ENCODE results near the gene PHLPP1. TPM values are rescaled to one million over a fixed set of nuclear protein-coding genes. Genes with fewer than 3 reads are reported as not detected.

PHLPP1 gene
- total RNA-seq, 1 experiment from 2014 or later: 39.9 TPM

GRCh38 chr18:62900132-62900883 lies 185.0 kb downstream of the PHLPP1 start:
- no peaks in the 10 kb centered on the region for H3K27me3 Mint-ChIP-seq (ENCODE audit: low read depth)
- no peaks in the 10 kb centered on the region for H3K79me2 ChIP-seq (ENCODE audit: insufficient read depth, low read length)
- H3K14ac ChIP-seq (ENCODE audit: insufficient read depth, low read length): no peak overlapping the region
- no peak overlapping the region for H2BK15ac ChIP-seq (ENCODE audit: low read depth, low read length)
- no peak overlapping the region for H2AFZ ChIP-seq (ENCODE audit: low read length)
- H4K5ac ChIP-seq (ENCODE audit: insufficient read length, low read depth, low read length): no peak overlapping the region
- H3K36me3 Mint-ChIP-seq (ENCODE audit: insufficient read depth in 1 of 3, low read depth in 3 of 3): peaks cover 52 to 60% (median 57%) of the 10 kb centered on the region in 3 experiments
- H3K23ac ChIP-seq (ENCODE audit: insufficient read length, low read depth, low read length): no peak overlapping the region
- H3T11ph ChIP-seq (ENCODE audit: low read length): no peak overlapping the region
- H3K23me2 ChIP-seq (ENCODE audit: insufficient read length, low read depth, low read length, poor library complexity, severe bottlenecking): no peaks in the 10 kb centered on the region
- no peak overlapping the region for H3K4ac ChIP-seq (ENCODE audit: low read depth, low read length)
- no peak overlapping the region for H2AK5ac ChIP-seq (ENCODE audit: insufficient read length, low read length)
- no peak overlapping the region for H3K4me3 Mint-ChIP-seq
- no peak overlapping the region for H2BK5ac ChIP-seq (ENCODE audit: insufficient read length, low read length)
- no peaks in the 10 kb centered on the region for H3K9me3 ChIP-seq (ENCODE audit: control insufficient read depth, low read depth, low read length)
- no peaks in the 10 kb centered on the region for H3K9me3 Mint-ChIP-seq
- no peak overlapping the region for H3K27ac ChIP-seq (ENCODE audit: insufficient read length, low read depth, low read length)
- no CpG with 5 or more reads among the region's 7 CpGs for WGBS (ENCODE audit: extremely low coverage, insufficient read length, low lambda C conversion rate)
- no peak overlapping the region for H2BK12ac ChIP-seq (ENCODE audit: insufficient read length, low read depth, low read length)
- H4K8ac ChIP-seq (replicated peaks; ENCODE audit: insufficient read length, low read depth, low read length): no peak overlapping the region
- H3K9ac ChIP-seq (ENCODE audit: extremely low read depth, insufficient read length, low read length): no peak overlapping the region
- H3K79me1 ChIP-seq (ENCODE audit: insufficient read depth, low read depth, low read length, poor library complexity, severe bottlenecking): peaks cover 3% of the 10 kb centered on the region
- no peak for DNase-seq
- no peak overlapping the region for H3K27ac Mint-ChIP-seq
- H3K18ac ChIP-seq (ENCODE audit: insufficient read length, low read depth, low read length): no peak overlapping the region
- no peak overlapping the region for H3K4me2 ChIP-seq (ENCODE audit: insufficient read depth, insufficient read length, low read length)
- no peak overlapping the region for H4K91ac ChIP-seq (ENCODE audit: insufficient read length, low read depth, low read length)
- no peak overlapping the region for H3K56ac ChIP-seq (ENCODE audit: insufficient read length, low read depth, low read length)
- H2BK120ac ChIP-seq (ENCODE audit: low read depth, low read length, poor library complexity, severe bottlenecking): no peak overlapping the region
- TF ChIP-seq CTCF (conservative IDR thresholded peaks at IDR 0.05): no peak
- H4K20me1 ChIP-seq (ENCODE audit: control insufficient read depth, insufficient read depth, insufficient read length): no peaks in the 10 kb centered on the region
- no peaks in the 10 kb centered on the region for H3K27me3 ChIP-seq (ENCODE audit: insufficient read depth, low read length)
- H3K4me1 ChIP-seq (ENCODE audit: insufficient read depth, low read length): peaks cover 4% of the 10 kb centered on the region; the same call in 1 of the 2 replicates
- H3K4me1 Mint-ChIP-seq: peaks cover 18 to 21% of the 10 kb centered on the region in 2 experiments
- no peak overlapping the region for H2BK20ac ChIP-seq (ENCODE audit: low read depth, low read length, poor library complexity, severe bottlenecking)

Data from H9 (cell line).